ENCODE results near the gene C17orf67.

GRCh38 chr17:56820207-56820606 lies 13.5 kb downstream of the C17orf67 start:
- TF ChIP-seq CEBPB (IDR thresholded peaks at IDR 0.05; ENCODE audit: low read depth, low read length) (no peak), RFX5 (IDR thresholded peaks at IDR 0.05; ENCODE audit: borderline replicate concordance, low read depth, low read length) (no peak), SRF (IDR thresholded peaks at IDR 0.05; ENCODE audit: low read depth, low read length) (no peak), USF2 (IDR thresholded peaks at IDR 0.05; ENCODE audit: low read length) (no peak), CHD1 (IDR thresholded peaks at IDR 0.05; ENCODE audit: low read depth, low read length) (no peak), CTCF (IDR thresholded peaks at IDR 0.05; ENCODE audit: control extremely low read depth in 1 of 3, insufficient read depth in 1 of 3, low read depth in 1 of 3, low read length in 3 of 3) (no peak), EZH2 (IDR thresholded peaks at IDR 0.05; ENCODE audit: low read depth, low read length, severe bottlenecking) (no peak), GABPA (IDR thresholded peaks at IDR 0.05; ENCODE audit: borderline replicate concordance, insufficient read depth, low read length) (no peak), YY1 (IDR thresholded peaks at IDR 0.05; ENCODE audit: low read depth, low read length) (no peak), SP4 (IDR thresholded peaks at IDR 0.05; ENCODE audit: low read length) (no peak), KDM5A (IDR thresholded peaks at IDR 0.05; ENCODE audit: low read length) (no peak)

Data from H1 (cell line).